Measurements from ENCODE around the gene MED31.

The MED31 gene

GRCh38 chr17:6676802-6677157, 25.4 kb upstream of the MED31 start:
- TF ChIP-seq CTCF (IDR thresholded peaks at IDR 0.05), result no peak

GRCh38 chr17:6675201-6675825, 23.9 kb upstream of the MED31 start:
- TF ChIP-seq CTCF (IDR thresholded peaks at IDR 0.05), result no peak

- no peak for TF ChIP-seq CTCF (IDR thresholded peaks at IDR 0.05)
Observed at GRCh38 chr17:6674586-6674985, 23.2 kb upstream of the MED31 start.

- TF ChIP-seq CTCF (IDR thresholded peaks at IDR 0.05), result no peak
Observed at GRCh38 chr17:6671431-6671830, 20.0 kb upstream of the MED31 start.

GRCh38 chr17:6670999-6671398, 19.6 kb upstream of the MED31 start:
- no peak for TF ChIP-seq CTCF (IDR thresholded peaks at IDR 0.05)

GRCh38 chr17:6670571-6670970, 19.2 kb upstream of the MED31 start:
- TF ChIP-seq CTCF (IDR thresholded peaks at IDR 0.05), result no peak

- TF ChIP-seq CTCF (IDR thresholded peaks at IDR 0.05), result no peak
Observed at GRCh38 chr17:6669479-6670212, 18.2 kb upstream of the MED31 start.

Data from LNCAP (cell line).